Measurements from ENCODE around the gene TSHB. TPM values are rescaled to one million over a fixed set of nuclear protein-coding genes. Genes with fewer than 3 reads are reported as not detected.

TSHB gene
- not detected in 5 replicates for total RNA-seq (2022; extraction: Qiagen RNA extraction; ENCODE audit: low read depth)

GRCh38 chr1:115029526-115029925, at the start of gene TSHB:
TSHB (plus strand) TSS chr1:115029826; CDS start chr1:115033363, 3,537 bp downstream.

Other genes starting within 250 kb of the TSHB start
- gene SIKE1, start 249.1 kb upstream of the TSHB start, total RNA-seq (2022; extraction: Qiagen RNA extraction; ENCODE audit: low read depth), result 13.4 to 19.3 TPM (median 18.3 TPM) in 5 replicates
- gene SYCP1, start 175.0 kb upstream of the TSHB start, total RNA-seq (2022; extraction: Qiagen RNA extraction; ENCODE audit: low read depth), result not detected in 5 replicates
- gene TSPAN2, start 59.7 kb downstream of the TSHB start, total RNA-seq (2022; extraction: Qiagen RNA extraction; ENCODE audit: low read depth), result 0.54 to 1.6 TPM (median 0.89 TPM) in 5 replicates

Measured in A549 treated with GW870086 at 1 μM for 4 hours (cell line).